HL-60 (cell line): Measurements from ENCODE around the gene NEDD8.
"Not testable (repeated sequence)": the region's sequence is repeated elsewhere in the genome, so short reads cannot be mapped to it uniquely, and the experiment has no call there.

ENCODE experiments used
- DNase-seq, 2 experiments: peaks; one replicate each; pipeline ENCODE4 v3.0.0-alpha.2; 2010 to 2020; ENCODE audit warnings: low read depth in 1 of 2, low spot score in 1 of 2
- H3K27ac ChIP-seq: fragments of 250-450 bp; sonication (Bioruptor Pico); replicated peaks from 2 replicates; pipeline ENCODE4 v1.5.1; 2020; ENCODE audit warnings: mild to moderate bottlenecking, moderate library complexity
- H3K27me3 ChIP-seq: fragments of 250-450 bp; sonication (Bioruptor Pico); 2 replicates; pipeline ENCODE4 v1.5.1; 2021; ENCODE audit warnings: mild to moderate bottlenecking, moderate library complexity; ENCODE audit not compliant: insufficient read depth, poor library complexity, severe bottlenecking
- H3K4me3 ChIP-seq: replicated peaks from 2 replicates; pipeline ENCODE4 v1.5.1; 2011; ENCODE audit warnings: mild to moderate bottlenecking, control low read depth, low read length; ENCODE audit not compliant: insufficient read depth
- CTCF ChIP-seq: IDR thresholded peaks from one replicate; pipeline ENCODE4 v1.5.1; 2011; ENCODE audit warnings: low read length, control low read depth, inconsistent platforms; ENCODE audit not compliant: insufficient read depth
- GABPA ChIP-seq: IDR thresholded peaks from 2 replicates; pipeline ENCODE4 v1.6.1; 2012; ENCODE audit warnings: low read depth
- POLR2AphosphoS5 ChIP-seq: IDR thresholded peaks from 2 replicates; pipeline ENCODE4 v1.6.1; 2012; ENCODE audit warnings: low read depth
- REST ChIP-seq: IDR thresholded peaks from 2 replicates; pipeline ENCODE4 v1.6.1; 2012; ENCODE audit warnings: low read depth; ENCODE audit not compliant: insufficient replicate concordance
- SPI1 ChIP-seq: IDR thresholded peaks from 2 replicates; pipeline ENCODE4 v1.6.1; 2012; ENCODE audit warnings: low read depth, mild to moderate bottlenecking, borderline replicate concordance

NEDD8 gene

GRCh38 chr14:24219521-24219920 is 12.6 kb downstream of the NEDD8 start:
- Histone ChIP-seq H3K27ac (no peak overlapping the region), H3K4me3 (no peak overlapping the region), H3K27me3 (no peaks in the 10 kb centered on the region)
- TF ChIP-seq CTCF: no peak
- TF ChIP-seq SPI1: no peak
- TF ChIP-seq POLR2AphosphoS5: no peak
- TF ChIP-seq GABPA: no peak
- no peak for TF ChIP-seq REST
- no peak for DNase-seq

- Histone ChIP-seq H3K4me3 (no peak overlapping the region), H3K27ac (no peak overlapping the region), H3K27me3 (no peaks in the 10 kb centered on the region)
- no peak for DNase-seq
- TF ChIP-seq GABPA (no peak), REST (no peak), CTCF (no peak), POLR2AphosphoS5 (no peak), SPI1 (no peak)
These were observed 13.1 kb downstream of the NEDD8 start for GRCh38 chr14:24219080-24219479.

GRCh38 chr14:24216876-24217275 is 15.3 kb downstream of the NEDD8 start:
- DNase-seq, H3K27ac ChIP-seq, H3K4me3 ChIP-seq, H3K27me3 ChIP-seq: not testable (repeated sequence)

- H3K27ac ChIP-seq: no peak overlapping the region; the same call in 1 of the 2 replicates
- DNase-seq: no peak
- H3K27me3 ChIP-seq: no peaks in the 10 kb centered on the region
- TF ChIP-seq SPI1 (no peak), REST (no peak), CTCF (no peak), GABPA (no peak), POLR2AphosphoS5 (no peak)
- H3K4me3 ChIP-seq: peak overlapping the region; percentile 93; the same call in 1 of the 2 replicates
These were observed 15.8 kb downstream of the NEDD8 start for GRCh38 chr14:24216345-24216699.
